HS-5 (cell line): ENCODE data around the gene GLUL.
"Not testable (repeated sequence)": the region's sequence is repeated elsewhere in the genome, so short reads cannot be mapped to it uniquely, and the experiment has no call there.

Experiments
- DNase-seq: peaks from one replicate; pipeline ENCODE4 v3.0.0-alpha.2; 2012; ENCODE audit warnings: low read depth

Gene GLUL

DNA sequence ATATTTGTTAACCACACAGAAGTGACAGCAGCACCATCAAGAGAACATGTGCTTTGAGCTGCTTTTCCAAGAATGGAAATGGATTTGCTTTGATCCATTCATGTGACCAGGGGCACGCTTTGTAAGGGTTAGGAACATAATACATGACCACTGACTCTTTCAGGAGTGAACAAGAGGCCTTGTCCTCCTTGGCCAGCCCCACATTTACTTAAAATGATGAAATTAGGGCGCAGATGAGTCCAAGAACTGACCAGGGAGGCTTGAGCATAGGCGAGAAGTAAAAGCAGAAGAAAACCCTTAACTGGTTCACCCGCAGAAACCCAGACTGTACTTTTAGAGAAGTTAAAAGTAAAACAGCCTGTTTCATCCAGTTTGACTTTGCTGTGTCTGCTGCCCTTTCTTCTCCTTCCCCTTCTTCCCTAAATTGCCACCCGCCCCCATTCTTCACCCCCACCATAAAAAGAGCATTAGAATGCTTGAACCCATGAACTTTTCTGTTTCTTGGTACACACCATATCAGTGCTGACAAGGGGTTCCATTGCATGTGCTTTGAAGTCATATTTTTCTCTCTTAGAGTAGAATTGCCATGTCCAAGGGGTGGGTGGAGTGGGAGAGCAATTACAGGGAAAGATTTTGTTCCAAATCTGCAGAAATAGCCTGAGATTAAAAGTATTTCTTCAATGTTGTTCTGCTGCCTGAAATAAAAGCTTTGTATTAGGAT, 2.6 kb upstream of the GLUL start:
- DNase-seq = no peak

DNA sequence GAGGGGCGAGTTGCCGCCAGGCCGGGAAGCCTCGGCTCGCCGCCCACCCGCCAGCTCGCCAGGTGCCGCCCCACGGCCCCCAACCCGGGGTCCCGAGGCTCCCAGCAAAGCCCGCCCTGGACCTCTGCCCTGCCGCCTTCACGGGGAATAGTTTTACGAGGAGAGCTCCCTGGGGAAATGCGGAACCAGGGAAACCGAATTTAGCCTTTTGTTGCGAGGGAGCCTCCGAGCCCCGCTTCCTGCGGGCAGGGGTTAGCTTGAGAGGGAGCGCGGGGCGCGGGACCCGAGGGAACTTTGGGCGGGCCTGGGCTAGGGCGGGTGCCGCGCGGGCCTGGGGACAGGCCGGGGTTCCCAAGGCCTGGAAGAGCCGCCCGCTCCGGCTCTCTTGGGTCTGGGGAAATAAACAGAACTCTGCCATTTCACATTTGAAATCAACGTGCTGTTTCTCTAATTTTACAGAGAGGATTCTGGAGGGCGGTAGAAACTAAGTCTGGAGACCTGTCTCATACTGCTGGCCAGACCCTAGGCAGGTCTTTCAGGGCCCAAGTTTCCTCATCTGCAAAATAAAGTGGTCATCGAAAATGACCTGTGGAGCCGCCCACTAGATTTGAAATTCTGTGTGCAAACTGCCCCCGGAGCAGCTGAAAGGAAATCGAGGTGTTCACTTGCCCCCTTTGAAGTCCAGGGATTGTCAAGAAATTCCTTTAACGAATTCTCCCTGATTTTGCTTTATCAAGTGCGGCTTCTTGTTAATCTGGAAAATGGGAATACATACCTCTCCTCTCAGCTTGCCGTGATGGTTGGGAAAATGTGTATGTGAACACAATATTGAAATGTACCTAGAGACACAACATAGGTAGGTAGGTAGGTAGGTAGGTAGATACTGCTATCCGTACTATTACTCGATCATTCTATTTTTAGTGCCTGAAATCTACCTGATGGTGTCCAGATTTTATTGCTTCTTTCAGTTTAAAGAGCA, 749 bp upstream of the GLUL start:
- DNase-seq = no peak

DNA sequence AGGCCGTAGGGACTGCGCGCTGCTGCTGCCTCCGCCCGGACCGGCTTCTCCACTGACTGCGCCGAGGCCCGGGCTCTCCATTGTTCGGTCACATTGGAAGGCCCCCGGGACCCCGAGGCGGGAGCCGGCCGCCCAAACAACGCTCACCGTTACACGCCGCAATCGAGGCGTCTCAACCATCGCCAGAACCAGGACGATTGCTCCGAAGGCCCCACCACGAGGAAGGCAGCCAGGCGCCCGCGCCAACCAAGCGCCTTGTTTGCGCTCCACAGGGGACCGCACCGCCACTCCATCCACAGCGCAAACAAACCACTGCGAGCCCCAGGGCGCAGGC, 595 bp downstream of the GLUL start:
- no peak for DNase-seq

DNA sequence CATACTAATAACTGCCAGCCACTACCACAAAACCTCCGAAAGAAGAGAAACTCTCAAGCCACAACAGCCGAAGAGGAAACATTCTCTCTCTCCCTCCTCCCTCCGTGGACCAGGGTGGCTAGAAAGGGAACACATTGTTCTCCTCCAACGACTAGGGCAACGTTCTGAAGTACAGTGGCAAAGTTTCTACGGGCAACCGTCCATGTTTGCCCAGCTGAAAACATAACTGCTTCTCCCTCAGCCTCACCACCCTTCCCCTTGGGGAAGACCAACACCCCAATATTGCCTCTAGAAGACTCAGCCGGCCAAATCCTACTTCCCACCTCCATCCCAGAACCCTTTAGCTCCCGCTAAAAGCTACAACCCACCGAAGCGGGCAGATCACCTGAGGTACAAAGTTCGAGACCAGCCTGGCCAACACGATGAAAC, 2.0 kb downstream of the GLUL start:
- DNase-seq = no peak

DNA sequence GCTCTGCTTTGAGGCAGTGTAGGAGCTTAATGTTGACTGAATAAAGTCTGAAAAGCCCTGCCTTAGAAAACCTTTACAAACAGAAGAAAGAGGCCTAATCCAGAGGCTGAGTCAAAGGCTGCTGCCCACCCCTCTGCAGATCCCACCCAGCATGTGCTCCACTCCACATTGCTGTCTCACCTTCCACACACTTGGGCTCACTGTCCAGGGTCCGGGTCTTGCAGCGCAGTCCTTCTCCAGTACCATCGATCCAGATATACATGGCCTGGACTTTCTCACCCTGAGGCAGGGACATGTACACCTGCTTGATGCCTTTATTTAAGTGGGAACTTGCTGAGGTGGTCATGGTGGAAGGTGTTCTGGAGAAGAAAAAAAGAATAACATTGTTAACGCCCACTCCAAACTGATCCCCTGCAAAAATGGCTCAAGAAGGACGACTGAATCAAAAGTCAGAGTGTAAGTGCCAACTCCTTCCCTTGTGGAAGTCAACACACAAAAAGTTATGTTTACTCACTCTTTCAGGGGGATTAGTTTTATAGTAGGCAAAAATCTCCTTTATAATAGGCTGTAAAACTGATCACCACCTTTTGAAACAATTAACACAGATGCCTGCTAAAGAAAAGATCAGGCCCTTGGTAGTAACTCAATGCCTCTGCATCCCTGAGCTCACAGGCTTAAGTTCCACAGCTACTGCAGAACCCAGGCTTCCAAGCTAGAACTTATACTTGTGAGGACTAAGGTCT, 3.0 kb downstream of the GLUL start:
- DNase-seq = no peak

GRCh38 chr1:182387566-182387965, 4.0 kb downstream of the GLUL start:
- no peak for DNase-seq

- no peak for DNase-seq
Observed at GRCh38 chr1:182386980-182387379, 4.6 kb downstream of the GLUL start.

DNA sequence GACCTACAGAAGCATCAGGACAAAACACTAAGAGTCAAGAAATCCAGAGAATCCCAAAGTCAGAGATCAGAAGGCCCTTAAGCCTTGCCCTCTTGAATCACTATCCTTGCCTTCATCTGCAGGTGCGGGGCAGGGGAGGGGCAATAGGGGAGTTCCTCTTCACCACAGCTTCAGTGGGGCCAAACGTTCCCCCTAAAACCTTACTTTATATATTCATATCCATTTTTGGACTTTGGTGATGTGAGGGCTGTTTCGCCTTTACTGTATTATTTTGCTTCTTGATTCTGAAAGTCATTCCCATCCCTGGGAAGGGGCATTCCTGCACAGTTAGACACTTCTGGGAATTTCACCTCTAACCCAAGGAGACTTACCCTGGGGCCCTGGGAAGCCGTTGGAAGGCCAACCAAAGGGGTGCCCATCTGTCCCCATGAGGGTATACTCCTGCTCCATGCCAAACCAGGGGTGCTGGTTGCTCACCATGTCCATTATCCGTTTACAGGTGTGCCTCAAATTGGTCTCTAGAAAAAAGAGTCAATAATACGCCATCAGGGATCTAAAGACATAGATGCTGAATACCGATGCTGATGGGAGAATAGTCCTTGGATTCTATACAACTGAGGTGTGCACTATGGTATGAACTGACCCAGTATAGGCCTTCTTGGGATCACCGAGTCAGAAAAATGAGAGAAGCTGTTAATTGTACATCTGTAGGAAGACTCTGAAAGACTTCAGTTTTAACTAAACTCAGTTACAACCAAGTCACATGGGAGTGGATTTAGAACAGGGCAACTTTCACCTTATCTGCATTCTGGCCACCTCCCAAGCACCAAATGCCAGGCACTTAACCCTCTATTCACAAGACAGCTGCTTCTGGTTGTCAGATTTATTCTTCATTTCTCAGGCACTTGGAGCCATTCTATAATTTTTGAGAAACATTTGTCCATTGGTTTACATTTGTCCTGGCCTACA, 5.4 kb downstream of the GLUL start:
- no peak for DNase-seq

GRCh38 chr1:182384387-182384960, 7.1 kb downstream of the GLUL start:
- no peak for DNase-seq

DNA sequence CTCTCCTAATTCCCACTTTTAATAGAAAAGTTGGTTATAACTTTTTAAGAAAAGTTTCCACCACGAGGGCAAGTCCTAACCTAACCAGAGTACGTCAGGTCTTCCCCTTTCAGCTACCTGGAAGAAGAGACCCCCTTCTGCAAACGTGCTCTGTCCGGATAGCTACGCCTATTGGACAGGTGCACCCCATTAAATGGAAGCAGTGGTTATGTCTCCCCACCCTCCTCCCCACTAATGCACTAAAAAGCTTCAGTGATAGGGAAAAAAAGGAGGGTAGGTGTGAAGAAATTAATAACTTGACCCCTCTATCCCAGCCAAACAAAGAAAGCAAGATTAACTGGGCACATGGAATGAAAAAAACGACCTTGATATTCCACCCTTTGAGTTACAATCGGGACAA, 7.7 kb downstream of the GLUL start:
- no peak for DNase-seq

DNA sequence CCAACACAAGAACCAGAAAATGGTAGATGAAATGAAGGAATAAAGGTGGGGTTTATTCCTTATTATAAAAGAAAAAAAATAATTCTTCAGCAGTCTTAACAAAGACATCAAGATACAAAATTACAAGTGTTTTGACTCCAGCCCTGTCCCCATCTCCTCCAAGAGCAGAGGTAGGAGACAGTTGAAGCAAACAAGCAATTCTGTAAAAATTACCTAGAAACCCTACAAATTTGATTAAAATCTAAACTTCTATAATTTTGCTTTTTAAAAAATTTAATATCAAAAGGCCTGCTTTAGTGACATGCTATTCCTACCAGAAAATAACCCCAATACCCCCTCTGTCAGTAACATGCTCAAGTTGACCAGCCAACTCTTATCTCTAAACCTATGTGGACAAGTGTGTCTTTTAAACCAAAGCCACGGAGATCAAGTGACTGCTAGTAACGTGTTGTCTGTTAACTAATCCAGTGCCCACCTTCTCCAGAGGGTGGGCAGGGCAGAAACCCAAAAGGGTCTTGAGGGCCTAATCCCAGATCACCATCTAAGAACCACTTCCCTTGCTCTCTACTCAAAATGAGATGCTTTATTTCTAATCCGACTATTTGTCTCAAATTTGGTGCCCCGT, 8.4 kb downstream of the GLUL start:
- no peak for DNase-seq

DNA sequence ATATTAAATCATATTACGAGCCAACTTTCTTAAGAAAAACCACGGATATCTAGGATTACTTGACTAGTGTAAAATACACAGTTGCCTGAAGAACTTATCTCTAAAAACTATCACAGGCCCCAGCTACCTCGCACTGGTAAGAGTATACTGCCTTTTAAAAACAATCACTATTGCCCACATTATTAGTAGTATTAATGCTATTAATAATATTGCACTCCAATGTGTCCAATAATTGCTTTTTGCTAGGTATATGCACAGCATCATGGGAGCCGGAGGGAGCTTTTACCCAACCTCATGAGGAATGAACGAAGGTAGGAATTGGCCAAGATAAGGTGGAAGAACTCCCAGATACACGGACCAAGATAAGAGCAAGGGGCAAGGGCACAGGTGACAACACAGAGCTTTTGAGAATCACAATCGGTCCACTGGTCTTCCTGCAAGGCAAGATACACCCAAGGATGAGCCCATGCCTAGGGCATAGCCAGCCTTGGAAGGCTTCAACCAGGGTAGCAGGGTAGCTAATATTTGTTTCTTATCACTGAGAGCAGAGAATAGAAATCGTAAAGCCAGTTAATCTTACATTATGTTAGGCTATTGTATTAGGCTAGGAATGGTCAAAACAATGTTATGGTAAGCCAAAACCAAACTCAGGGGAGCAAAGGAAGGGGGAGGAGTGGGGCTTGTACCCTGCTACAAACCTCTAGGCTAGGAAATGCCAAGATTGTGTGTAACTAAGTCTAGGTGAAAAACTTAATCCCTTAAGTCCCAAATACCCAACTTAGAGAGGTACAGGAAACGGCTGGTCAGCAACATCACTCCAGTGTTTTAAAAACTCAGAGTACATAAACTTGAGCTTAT, 9.4 kb downstream of the GLUL start:
- no peak for DNase-seq

DNA sequence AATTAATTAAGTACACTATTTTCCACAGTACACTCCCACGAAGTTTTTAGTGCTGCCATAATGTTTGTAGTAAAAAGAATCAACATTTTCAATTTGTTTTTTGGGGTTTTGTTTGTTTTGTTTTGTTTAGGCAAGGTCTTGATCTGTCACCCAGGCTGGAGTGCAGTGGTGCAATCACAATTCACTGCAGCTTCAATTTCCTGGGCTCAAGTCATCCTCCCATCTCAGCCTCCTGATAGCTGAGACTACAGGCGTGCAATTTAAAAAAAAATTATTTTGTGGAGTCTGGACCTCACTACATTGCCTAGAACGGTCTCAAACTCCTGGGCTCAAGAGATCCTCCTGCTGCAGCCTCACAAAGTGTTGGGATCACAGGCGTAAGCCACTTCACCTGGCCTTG, 11.4 kb downstream of the GLUL start:
- no peak for DNase-seq

GRCh38 chr1:182379781-182380180, 11.8 kb downstream of the GLUL start:
- not testable (repeated sequence) for DNase-seq

DNA sequence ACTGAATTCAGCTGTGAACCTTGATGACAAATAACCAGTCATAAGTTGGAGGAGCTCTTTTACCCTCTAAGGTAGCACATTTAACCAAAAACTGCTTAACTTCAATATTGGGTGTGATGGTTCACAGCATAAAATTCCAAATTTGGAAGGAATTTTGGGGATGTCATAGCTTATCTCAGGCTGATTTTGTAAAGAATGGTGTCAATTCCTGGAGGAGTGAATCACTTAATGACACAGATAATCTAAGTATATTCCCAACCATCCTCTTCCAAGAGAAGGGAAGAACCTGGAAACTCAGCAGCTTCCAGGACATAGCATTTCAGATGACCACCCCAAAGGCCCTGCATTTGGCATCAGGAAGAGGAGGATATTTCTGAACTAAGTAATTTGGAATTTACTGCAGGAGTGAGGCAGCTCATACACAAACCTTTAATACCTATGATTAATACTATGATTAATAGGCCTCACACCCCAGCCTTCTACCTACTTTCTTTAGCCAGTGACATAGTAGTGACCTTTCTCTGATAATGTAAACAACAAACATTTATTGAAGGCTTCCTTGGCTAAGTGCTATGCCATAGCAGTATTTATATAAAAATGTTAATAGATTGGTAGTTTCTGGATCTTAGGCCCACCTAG, 14.5 kb downstream of the GLUL start:
- no peak for DNase-seq

DNA sequence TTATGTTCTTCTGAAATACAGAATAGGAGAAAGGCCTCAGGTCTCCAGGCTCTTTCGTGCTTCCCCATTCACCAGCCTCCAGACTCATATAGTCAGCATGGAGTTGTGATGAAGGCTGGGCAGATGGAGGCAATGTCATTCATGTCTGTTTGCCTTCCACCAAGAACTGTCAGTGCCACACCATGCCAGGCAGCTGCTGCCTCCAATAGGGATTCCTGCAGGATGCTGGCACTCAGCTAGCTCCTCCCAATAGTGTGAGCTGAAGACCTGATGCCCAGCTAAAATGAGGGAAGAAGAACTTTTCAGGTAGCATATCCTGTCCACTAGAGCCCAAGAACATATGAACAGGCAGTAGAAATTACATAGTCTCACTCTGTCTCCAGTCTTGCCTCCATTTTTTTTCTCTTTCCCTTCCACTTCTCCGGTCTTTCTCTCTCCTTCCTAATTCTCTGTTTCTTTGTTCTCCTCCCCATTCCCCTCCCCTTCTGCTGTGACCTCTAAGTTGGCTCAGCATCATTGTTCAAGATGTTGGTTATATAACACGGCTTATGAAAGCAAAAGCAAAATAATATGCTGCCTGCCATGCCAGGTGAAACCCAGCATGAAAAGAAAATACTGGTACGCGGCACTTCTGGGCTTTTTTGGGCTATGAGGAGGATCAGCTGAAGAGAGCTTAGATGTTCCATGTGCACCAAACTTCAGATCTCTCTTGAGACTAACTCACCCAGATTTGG, 17.3 kb downstream of the GLUL start:
- DNase-seq = no peak

GRCh38 chr1:182370532-182370931, 21.1 kb downstream of the GLUL start:
- no peak for DNase-seq

DNA sequence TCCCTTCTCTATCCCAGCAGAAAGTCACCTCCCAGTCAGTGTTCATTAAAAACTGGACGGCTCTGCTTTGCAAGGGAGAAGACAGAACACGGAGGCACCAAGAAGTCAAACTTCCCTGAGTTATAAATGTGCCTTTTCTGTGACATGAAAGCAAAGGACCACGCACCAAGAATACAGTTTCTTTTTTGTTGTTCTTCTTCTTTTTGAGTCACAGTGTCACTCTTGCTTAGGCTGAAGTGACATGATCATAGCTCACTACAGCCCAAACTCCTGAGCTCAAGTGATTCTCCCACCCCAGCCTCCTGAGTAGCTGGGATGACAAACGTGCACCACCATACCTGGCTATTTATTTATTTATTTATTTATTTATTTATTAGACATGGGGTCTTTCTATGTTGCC, 22.7 kb downstream of the GLUL start:
- DNase-seq = no peak

GRCh38 chr1:182368358-182368757, 23.2 kb downstream of the GLUL start:
- no peak for DNase-seq
